Skeletal muscle tissue (tissue), 4 donors: Measurements from ENCODE around the gene ACAP3. TPM values are rescaled to one million over a fixed set of nuclear protein-coding genes. Genes with fewer than 3 reads are reported as not detected.
A peak's percentile ranks its signal among the peaks of the same experiment; 100 is the strongest.

Source experiments
- H3K27ac ChIP-seq: one replicate; pipeline ENCODE4 v1.7.0; 2013; ENCODE audit warnings: mild to moderate bottlenecking, low read depth, low read length, inconsistent platforms
- H3K27me3 ChIP-seq, 3 donors: one replicate each; pipeline ENCODE4 v1.7.0; 2013; ENCODE audit warnings: low read length in 3 of 3; ENCODE audit not compliant: control insufficient read depth in 3 of 3, insufficient read depth in 3 of 3
- H3K36me3 ChIP-seq, 3 donors: one replicate each; pipeline ENCODE4 v1.7.0; 2013; ENCODE audit warnings: low read length in 3 of 3; ENCODE audit not compliant: control insufficient read depth in 3 of 3, insufficient read depth in 3 of 3
- H3K4me1 ChIP-seq, 3 donors: one replicate each; pipeline ENCODE4 v1.7.0; 2013; ENCODE audit warnings: low read length in 3 of 3, mild to moderate bottlenecking in 3 of 3; ENCODE audit not compliant: control insufficient read depth in 3 of 3, insufficient read depth in 3 of 3
- H3K4me3 ChIP-seq, 3 donors: one replicate each; pipeline ENCODE4 v1.7.0; 2013; ENCODE audit warnings: low read length in 3 of 3
- H3K9ac ChIP-seq, 3 donors: one replicate each; pipeline ENCODE4 v1.7.0; 2013; ENCODE audit warnings: low read length in 3 of 3, mild to moderate bottlenecking in 3 of 3, moderate library complexity in 2 of 3, low read depth in 1 of 3
- H3K9me3 ChIP-seq, 3 donors: one replicate each; pipeline ENCODE4 v1.7.0; 2013; ENCODE audit warnings: low read length in 3 of 3; ENCODE audit not compliant: control insufficient read depth in 3 of 3
- total RNA-seq: library from RNA; depleted of rRNA; stranded (reverse); fragments of >200 nt; gene quantifications from one replicate; pipeline ENCODE4 v1.2.3, GENCODE V29; 2014
- donor health status: Osteomylitis.

ACAP3 gene
- total RNA-seq, 1 donor from 2014 or later: 23.5 TPM

- Histone ChIP-seq H3K4me3 (no peak overlapping the region), H3K27ac (no peak overlapping the region), H3K36me3 (peaks cover 54% of the 10 kb centered on the region in 3 donors), H3K27me3 (no peaks in the 10 kb centered on the region), H3K4me1 (peaks cover 0 to 6% (median 0%) of the 10 kb centered on the region in 3 donors), H3K9ac (no peak overlapping the region), H3K9me3 (no peaks in the 10 kb centered on the region)
Observed at GRCh38 chr1:1259540-1259939, 48.2 kb downstream of the ACAP3 start.

GRCh38 chr1:1259119-1259488, 48.6 kb downstream of the ACAP3 start:
- Histone ChIP-seq H3K9ac (no peak overlapping the region), H3K4me3 (no peak overlapping the region), H3K27ac (no peak overlapping the region), H3K36me3 (peaks cover 55 to 57% (median 55%) of the 10 kb centered on the region in 3 donors), H3K4me1 (peaks cover 0 to 6% (median 0%) of the 10 kb centered on the region in 3 donors), H3K27me3 (no peaks in the 10 kb centered on the region), H3K9me3 (no peaks in the 10 kb centered on the region)

- Histone ChIP-seq H3K27ac (no peak overlapping the region), H3K4me1 (peaks cover 0 to 6% (median 0%) of the 10 kb centered on the region in 3 donors), H3K9ac (no peak overlapping the region), H3K27me3 (no peaks in the 10 kb centered on the region), H3K36me3 (peaks cover 48 to 58% (median 52%) of the 10 kb centered on the region in 3 donors), H3K9me3 (no peaks in the 10 kb centered on the region), H3K4me3 (no peak overlapping the region)
Observed at GRCh38 chr1:1256956-1257871, 50.5 kb downstream of the ACAP3 start.

GRCh38 chr1:1255611-1256010, 52.1 kb downstream of the ACAP3 start:
- Histone ChIP-seq H3K27ac (no peak overlapping the region), H3K9me3 (no peaks in the 10 kb centered on the region), H3K9ac (no peak overlapping the region), H3K4me3 (no peak overlapping the region), H3K27me3 (no peaks in the 10 kb centered on the region), H3K36me3 (peaks cover 38 to 48% (median 40%) of the 10 kb centered on the region in 3 donors), H3K4me1 (peaks cover 0 to 6% (median 0%) of the 10 kb centered on the region in 3 donors)

- Histone ChIP-seq H3K27me3 (no peaks in the 10 kb centered on the region), H3K27ac (no peak overlapping the region), H3K4me3 (no peak overlapping the region), H3K9ac (no peak overlapping the region), H3K36me3 (peaks cover 34 to 43% (median 35%) of the 10 kb centered on the region in 3 donors), H3K4me1 (peaks cover 0 to 6% (median 0%) of the 10 kb centered on the region in 3 donors), H3K9me3 (no peaks in the 10 kb centered on the region)
Observed at GRCh38 chr1:1255078-1255477, 52.7 kb downstream of the ACAP3 start.

- no peak overlapping the region for H3K27ac ChIP-seq
- H3K9me3 ChIP-seq: no peaks in the 10 kb centered on the region
- peaks cover 30 to 39% (median 30%) of the 10 kb centered on the region in 3 donors for H3K36me3 ChIP-seq
- H3K27me3 ChIP-seq: no peaks in the 10 kb centered on the region
- no peak overlapping the region for H3K9ac ChIP-seq
- H3K4me1 ChIP-seq: peaks cover 0 to 6% (median 0%) of the 10 kb centered on the region in 3 donors
- H3K4me3 ChIP-seq: no peak overlapping the region
Observed at GRCh38 chr1:1254667-1254998, 53.1 kb downstream of the ACAP3 start.

GRCh38 chr1:1253972-1254666, 53.6 kb downstream of the ACAP3 start:
- Histone ChIP-seq H3K4me1 (peaks cover 0 to 5% (median 0%) of the 10 kb centered on the region in 3 donors), H3K27ac (no peak overlapping the region), H3K36me3 (peaks cover 26 to 36% (median 27%) of the 10 kb centered on the region in 3 donors), H3K27me3 (no peaks in the 10 kb centered on the region), H3K9ac (no peak overlapping the region), H3K4me3 (no peak overlapping the region), H3K9me3 (no peaks in the 10 kb centered on the region)

GRCh38 chr1:1253314-1253713, 54.4 kb downstream of the ACAP3 start:
- Histone ChIP-seq H3K4me1 (no peaks in the 10 kb centered on the region), H3K9me3 (no peaks in the 10 kb centered on the region), H3K9ac (no peak overlapping the region), H3K4me3 (no peak overlapping the region), H3K27ac (no peak overlapping the region), H3K27me3 (no peaks in the 10 kb centered on the region), H3K36me3 (peaks cover 22 to 30% (median 23%) of the 10 kb centered on the region in 3 donors)

- no peaks in the 10 kb centered on the region for H3K9me3 ChIP-seq
- H3K27me3 ChIP-seq: peaks cover 11 to 21% (median 18%) of the 10 kb centered on the region in 3 donors
- no peaks in the 10 kb centered on the region for H3K4me1 ChIP-seq
- no peak overlapping the region for H3K27ac ChIP-seq
- peak overlapping the region in 1 of 3 donors; percentile 16 for H3K9ac ChIP-seq
- peaks cover 18 to 25% (median 20%) of the 10 kb centered on the region in 3 donors for H3K36me3 ChIP-seq
- no peak overlapping the region for H3K4me3 ChIP-seq
Observed at GRCh38 chr1:1250786-1251284, 56.9 kb downstream of the ACAP3 start.
